BLaER1 (cell line): ENCODE measurements around the gene ERO1B.
"Not testable (repeated sequence)": the region's sequence is repeated elsewhere in the genome, so short reads cannot be mapped to it uniquely, and the experiment has no call there.

Experiments
- H3K27ac ChIP-seq: shearing (Covaris generic); formaldehyde crosslinking; 2 replicates; pipeline ENCODE4 v1.8.1; 2022
- H3K27me3 ChIP-seq: shearing (Covaris generic); formaldehyde crosslinking; 2 replicates; pipeline ENCODE4 v1.8.1; 2022
- H3K36me3 ChIP-seq: shearing (Covaris generic); formaldehyde crosslinking; 2 replicates; pipeline ENCODE4 v1.8.1; 2022
- H3K4me1 ChIP-seq: shearing (Covaris generic); formaldehyde crosslinking; 2 replicates; pipeline ENCODE4 v1.8.1; 2022
- H3K4me2 ChIP-seq: shearing (Covaris generic); formaldehyde crosslinking; 2 replicates; pipeline ENCODE4 v1.8.1; 2022
- H3K4me3 ChIP-seq: shearing (Covaris generic); formaldehyde crosslinking; 2 replicates; pipeline ENCODE4 v1.8.1; 2022
- H3K9ac ChIP-seq: shearing (Covaris generic); formaldehyde crosslinking; 2 replicates; pipeline ENCODE4 v1.8.1; 2022
- H3K9me3 ChIP-seq: shearing (Covaris generic); formaldehyde crosslinking; 2 replicates; pipeline ENCODE4 v1.8.1; 2022
- H4K20me1 ChIP-seq: shearing (Covaris generic); formaldehyde crosslinking; 2 replicates; pipeline ENCODE4 v1.8.1; 2022
- Cebpa-rat ChIP-seq: shearing (Covaris generic); IDR thresholded peaks from 2 replicates; pipeline ENCODE4 v1.8.1; 2022

ERO1B gene

GRCh38 chr1:236206548-236206947 lies 75.2 kb downstream of the ERO1B start:
- Histone ChIP-seq H3K9me3 (peaks cover 24% of the 10 kb centered on the region), H3K27ac (no peak overlapping the region), H3K9ac (no peak overlapping the region), H3K4me3 (no peak overlapping the region), H3K27me3 (no peaks in the 10 kb centered on the region), H3K4me1 (no peaks in the 10 kb centered on the region), H3K36me3 (peaks cover 70% of the 10 kb centered on the region), H4K20me1 (no peaks in the 10 kb centered on the region), H3K4me2 (no peak overlapping the region)
- TF ChIP-seq Cebpa-rat: no peak

- Histone ChIP-seq H3K9ac (no peak overlapping the region), H3K4me2 (no peak overlapping the region), H3K27me3 (no peaks in the 10 kb centered on the region), H3K9me3 (peaks cover 43% of the 10 kb centered on the region), H3K4me3 (no peak overlapping the region), H4K20me1 (no peaks in the 10 kb centered on the region), H3K27ac (no peak overlapping the region), H3K4me1 (no peaks in the 10 kb centered on the region), H3K36me3 (peaks cover 67% of the 10 kb centered on the region)
- no peak for TF ChIP-seq Cebpa-rat
Observed at GRCh38 chr1:236204656-236205055, 77.1 kb downstream of the ERO1B start.

GRCh38 chr1:236204039-236204438 lies 77.7 kb downstream of the ERO1B start:
- no peak overlapping the region for H3K4me3 ChIP-seq
- no peak overlapping the region for H3K27ac ChIP-seq
- peaks cover 49% of the 10 kb centered on the region for H3K9me3 ChIP-seq
- H3K4me2 ChIP-seq: no peak overlapping the region
- no peak overlapping the region for H3K9ac ChIP-seq
- H4K20me1 ChIP-seq: no peaks in the 10 kb centered on the region
- H3K27me3 ChIP-seq: no peaks in the 10 kb centered on the region
- H3K4me1 ChIP-seq: no peaks in the 10 kb centered on the region
- TF ChIP-seq Cebpa-rat: no peak
- H3K36me3 ChIP-seq: peaks cover 63% of the 10 kb centered on the region

GRCh38 chr1:236201786-236202185 lies 80.0 kb downstream of the ERO1B start:
- TF ChIP-seq Cebpa-rat: no peak
- no peak overlapping the region for H3K9ac ChIP-seq
- no peak overlapping the region for H3K4me3 ChIP-seq
- no peak overlapping the region for H3K27ac ChIP-seq
- H3K4me2 ChIP-seq: no peak overlapping the region
- peaks cover 69% of the 10 kb centered on the region for H3K36me3 ChIP-seq
- H4K20me1 ChIP-seq: no peaks in the 10 kb centered on the region
- peaks cover 66% of the 10 kb centered on the region for H3K9me3 ChIP-seq
- no peaks in the 10 kb centered on the region for H3K4me1 ChIP-seq
- H3K27me3 ChIP-seq: no peaks in the 10 kb centered on the region

GRCh38 chr1:236200925-236201324 lies 80.8 kb downstream of the ERO1B start:
- Histone ChIP-seq H3K27me3 (no peaks in the 10 kb centered on the region), H3K27ac (no peak overlapping the region), H3K4me2 (no peak overlapping the region), H3K4me1 (no peaks in the 10 kb centered on the region), H3K9ac (no peak overlapping the region), H3K9me3 (peaks cover 75% of the 10 kb centered on the region), H3K36me3 (peaks cover 61% of the 10 kb centered on the region), H3K4me3 (no peak overlapping the region), H4K20me1 (no peaks in the 10 kb centered on the region)
- no peak for TF ChIP-seq Cebpa-rat

- TF ChIP-seq Cebpa-rat: no peak
- peaks cover 40% of the 10 kb centered on the region for H3K36me3 ChIP-seq
- H3K4me2 ChIP-seq: no peak overlapping the region
- H3K4me3 ChIP-seq: no peak overlapping the region
- H4K20me1 ChIP-seq: no peaks in the 10 kb centered on the region
- peaks cover 40% of the 10 kb centered on the region for H3K9me3 ChIP-seq
- H3K27me3 ChIP-seq: no peaks in the 10 kb centered on the region
- H3K27ac ChIP-seq: no peak overlapping the region
- no peaks in the 10 kb centered on the region for H3K4me1 ChIP-seq
- H3K9ac ChIP-seq: no peak overlapping the region
Observed at GRCh38 chr1:236193184-236193583, 88.6 kb downstream of the ERO1B start.

- not testable (repeated sequence) for H3K4me1 ChIP-seq, H3K4me2 ChIP-seq
Observed at GRCh38 chr1:236188084-236188483, 93.7 kb downstream of the ERO1B start.

GRCh38 chr1:236186471-236186870 lies 95.3 kb downstream of the ERO1B start:
- H3K9ac ChIP-seq, H3K4me2 ChIP-seq, H3K4me1 ChIP-seq, H3K27ac ChIP-seq, H3K4me3 ChIP-seq, H4K20me1 ChIP-seq, H3K27me3 ChIP-seq: not testable (repeated sequence)
- Histone ChIP-seq H3K36me3 (peaks cover 22% of the 10 kb centered on the region), H3K9me3 (peaks cover 17% of the 10 kb centered on the region; the same call in 1 of the 2 replicates)

More at GRCh38 chr1:236188084-236188483, 93.7 kb downstream of the ERO1B start:
- Histone ChIP-seq H3K9me3 (peaks cover 17% of the 10 kb centered on the region), H3K36me3 (peaks cover 28% of the 10 kb centered on the region)
- not testable (repeated sequence) for H3K4me3 ChIP-seq, H3K9ac ChIP-seq, H4K20me1 ChIP-seq, H3K27ac ChIP-seq, H3K27me3 ChIP-seq

- no peak for TF ChIP-seq Cebpa-rat
- Histone ChIP-seq H3K9ac (no peak overlapping the region), H3K4me2 (peak overlapping the region; percentile 52)
Observed at GRCh38 chr1:236185687-236186086, 96.1 kb downstream of the ERO1B start.

GRCh38 chr1:236181059-236181458 lies 100.7 kb downstream of the ERO1B start:
- H4K20me1 ChIP-seq: no peaks in the 10 kb centered on the region
- H3K4me3 ChIP-seq: no peak overlapping the region
- H3K4me1 ChIP-seq: peaks cover 8% of the 10 kb centered on the region
- no peak overlapping the region for H3K27ac ChIP-seq
- H3K4me2 ChIP-seq: no peak overlapping the region
- no peak for TF ChIP-seq Cebpa-rat
- H3K27me3 ChIP-seq: no peaks in the 10 kb centered on the region
- no peaks in the 10 kb centered on the region for H3K9me3 ChIP-seq
- peaks cover 41% of the 10 kb centered on the region for H3K36me3 ChIP-seq
- no peak overlapping the region for H3K9ac ChIP-seq

More at GRCh38 chr1:236185687-236186086, 96.1 kb downstream of the ERO1B start:
- H3K27me3 ChIP-seq: no peaks in the 10 kb centered on the region
- no peaks in the 10 kb centered on the region for H4K20me1 ChIP-seq
- H3K4me3 ChIP-seq: no peak overlapping the region
- peaks cover 8% of the 10 kb centered on the region for H3K4me1 ChIP-seq
- H3K9me3 ChIP-seq: peaks cover 17% of the 10 kb centered on the region; the same call in 1 of the 2 replicates
- no peak overlapping the region for H3K27ac ChIP-seq
- H3K36me3 ChIP-seq: peaks cover 27% of the 10 kb centered on the region

GRCh38 chr1:236179634-236180033 lies 102.1 kb downstream of the ERO1B start:
- H3K4me1 ChIP-seq: no peaks in the 10 kb centered on the region
- H3K27me3 ChIP-seq: no peaks in the 10 kb centered on the region
- H3K36me3 ChIP-seq: peaks cover 42% of the 10 kb centered on the region
- no peaks in the 10 kb centered on the region for H4K20me1 ChIP-seq
- no peak overlapping the region for H3K4me3 ChIP-seq
- H3K4me2 ChIP-seq: no peak overlapping the region
- H3K9ac ChIP-seq: no peak overlapping the region
- H3K27ac ChIP-seq: no peak overlapping the region
- TF ChIP-seq Cebpa-rat: no peak
- no peaks in the 10 kb centered on the region for H3K9me3 ChIP-seq
